GM10266 (cell line): ENCODE results near the gene CD63.

Experiments used
- DNase-seq: peaks from one replicate; pipeline ENCODE4 v3.0.0; 2012; ENCODE audit errors: extremely low spot score
- TF ChIP-seq, protein P1 (sequence below): IDR thresholded peaks from 2 replicates; pipeline ENCODE4 v1.5.1; 2012; ENCODE audit warnings: mild to moderate bottlenecking, low read depth; ENCODE audit not compliant: control insufficient read depth, insufficient read depth; ENCODE audit errors: missing control alignments

CD63 gene, protein sequence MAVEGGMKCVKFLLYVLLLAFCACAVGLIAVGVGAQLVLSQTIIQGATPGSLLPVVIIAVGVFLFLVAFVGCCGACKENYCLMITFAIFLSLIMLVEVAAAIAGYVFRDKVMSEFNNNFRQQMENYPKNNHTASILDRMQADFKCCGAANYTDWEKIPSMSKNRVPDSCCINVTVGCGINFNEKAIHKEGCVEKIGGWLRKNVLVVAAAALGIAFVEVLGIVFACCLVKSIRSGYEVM

DNA sequence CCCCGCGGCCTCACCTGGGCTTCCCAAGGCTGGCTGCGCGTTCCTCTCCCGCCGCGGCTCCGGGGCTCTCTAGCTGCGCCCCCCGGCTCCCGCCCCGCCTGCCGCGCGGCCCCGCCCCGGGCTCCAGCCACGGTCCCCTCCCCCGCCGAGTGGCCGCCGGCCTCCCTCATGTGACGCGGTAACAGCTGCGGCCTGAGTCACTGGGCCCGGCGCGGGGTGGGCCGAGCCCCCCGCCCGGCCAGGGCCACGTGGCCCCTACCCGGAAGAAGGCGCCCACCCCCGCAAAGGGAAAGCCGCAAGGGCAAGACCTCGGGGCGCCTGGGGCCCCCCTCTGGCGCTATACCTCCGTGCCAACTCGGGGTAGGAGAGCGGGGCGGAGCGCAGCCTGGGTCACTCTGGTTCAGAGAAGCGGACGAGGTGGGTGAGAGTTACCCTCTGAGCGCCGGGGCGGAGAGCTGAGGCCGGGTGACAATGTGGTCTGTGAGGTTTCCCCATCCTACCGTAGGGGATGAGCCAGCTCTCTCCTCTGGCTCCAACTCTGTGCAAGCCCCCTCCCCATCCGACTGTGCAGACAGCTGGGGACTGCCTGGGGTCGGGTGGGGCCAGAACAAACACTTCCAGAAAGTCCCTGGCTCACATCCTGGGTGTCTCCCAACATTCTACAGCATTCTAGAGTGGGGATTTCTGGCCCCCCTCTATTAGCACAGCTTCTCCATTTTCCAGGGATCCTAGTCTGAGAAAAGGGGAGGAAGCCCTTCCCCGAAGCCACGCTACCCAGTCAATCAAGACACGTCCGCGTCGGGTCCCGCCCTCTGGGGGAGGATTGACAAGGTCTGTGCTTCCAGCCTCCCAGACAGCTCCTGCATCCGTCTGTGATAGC, at the start of gene CD63:
CD63 (minus strand) TSS at position 71 of the 880 bp plus-strand sequence. CDS start 668 bp downstream, outside the sequence.
- DNase-seq = peak; percentile 96
- TF ChIP-seq, protein P1, sequence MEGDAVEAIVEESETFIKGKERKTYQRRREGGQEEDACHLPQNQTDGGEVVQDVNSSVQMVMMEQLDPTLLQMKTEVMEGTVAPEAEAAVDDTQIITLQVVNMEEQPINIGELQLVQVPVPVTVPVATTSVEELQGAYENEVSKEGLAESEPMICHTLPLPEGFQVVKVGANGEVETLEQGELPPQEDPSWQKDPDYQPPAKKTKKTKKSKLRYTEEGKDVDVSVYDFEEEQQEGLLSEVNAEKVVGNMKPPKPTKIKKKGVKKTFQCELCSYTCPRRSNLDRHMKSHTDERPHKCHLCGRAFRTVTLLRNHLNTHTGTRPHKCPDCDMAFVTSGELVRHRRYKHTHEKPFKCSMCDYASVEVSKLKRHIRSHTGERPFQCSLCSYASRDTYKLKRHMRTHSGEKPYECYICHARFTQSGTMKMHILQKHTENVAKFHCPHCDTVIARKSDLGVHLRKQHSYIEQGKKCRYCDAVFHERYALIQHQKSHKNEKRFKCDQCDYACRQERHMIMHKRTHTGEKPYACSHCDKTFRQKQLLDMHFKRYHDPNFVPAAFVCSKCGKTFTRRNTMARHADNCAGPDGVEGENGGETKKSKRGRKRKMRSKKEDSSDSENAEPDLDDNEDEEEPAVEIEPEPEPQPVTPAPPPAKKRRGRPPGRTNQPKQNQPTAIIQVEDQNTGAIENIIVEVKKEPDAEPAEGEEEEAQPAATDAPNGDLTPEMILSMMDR = peak; percentile 22

DNA sequence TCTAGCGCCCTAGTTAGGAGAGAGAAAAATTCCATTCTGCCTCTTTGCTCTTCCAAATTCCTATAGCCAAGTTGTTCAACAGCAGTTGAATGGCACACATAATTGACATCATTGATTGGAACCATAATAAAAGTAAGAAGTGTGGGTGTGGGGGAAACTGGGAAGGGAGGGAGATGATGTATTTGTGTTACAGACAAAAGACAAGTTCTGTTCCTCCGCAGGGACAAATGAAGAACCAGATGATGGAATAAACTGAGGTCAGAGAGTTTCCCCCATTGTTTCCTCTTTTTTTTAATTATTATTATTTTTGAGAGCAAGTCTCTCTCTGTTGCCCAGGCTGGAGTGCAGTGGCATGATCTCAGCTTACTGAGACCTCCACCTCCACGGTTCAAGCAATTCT, 49.0 kb upstream of the CD63 start:
- no peak for DNase-seq
- TF ChIP-seq, protein P1 = no peak

DNA sequence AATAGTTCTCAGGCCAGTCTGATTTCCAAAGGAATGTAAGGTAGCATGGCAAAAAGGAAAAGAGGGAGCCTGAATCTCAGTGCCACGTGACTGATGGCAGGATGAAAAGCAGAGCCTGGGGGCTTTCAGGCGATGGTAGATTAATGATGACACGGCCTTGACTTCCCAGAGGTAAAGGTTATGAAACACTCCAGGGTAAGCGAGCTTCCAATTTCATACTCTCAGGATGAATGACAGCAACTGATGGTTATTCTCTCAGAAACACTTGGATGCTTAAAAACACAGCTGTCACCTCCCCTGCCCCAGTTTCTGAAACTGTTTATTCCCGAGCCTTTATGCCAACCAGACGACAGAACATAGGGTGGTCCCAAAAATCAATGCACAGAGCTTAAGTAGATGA, 42.9 kb upstream of the CD63 start:
- TF ChIP-seq, protein P1 = no peak
- no peak for DNase-seq

DNA sequence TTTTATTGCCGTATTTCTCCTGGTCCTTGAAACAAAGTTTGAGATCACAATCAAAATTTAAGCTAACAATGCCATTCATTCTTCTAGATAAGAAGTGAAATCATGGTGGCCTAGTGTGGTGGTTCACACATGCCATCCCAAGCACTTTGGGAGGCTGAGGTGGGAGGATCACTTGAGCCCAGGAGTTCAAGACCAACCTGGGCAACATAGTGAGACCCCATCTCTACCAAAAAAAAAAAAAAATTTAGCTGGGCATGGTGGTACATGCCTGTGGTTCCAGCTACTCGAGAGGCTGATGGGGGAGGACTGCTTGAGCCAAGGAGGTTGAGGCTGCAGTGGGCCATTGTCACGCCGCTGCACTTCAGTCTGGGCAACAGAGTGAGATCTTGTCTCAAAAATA, 38.3 kb upstream of the CD63 start:
- DNase-seq = no peak

DNA sequence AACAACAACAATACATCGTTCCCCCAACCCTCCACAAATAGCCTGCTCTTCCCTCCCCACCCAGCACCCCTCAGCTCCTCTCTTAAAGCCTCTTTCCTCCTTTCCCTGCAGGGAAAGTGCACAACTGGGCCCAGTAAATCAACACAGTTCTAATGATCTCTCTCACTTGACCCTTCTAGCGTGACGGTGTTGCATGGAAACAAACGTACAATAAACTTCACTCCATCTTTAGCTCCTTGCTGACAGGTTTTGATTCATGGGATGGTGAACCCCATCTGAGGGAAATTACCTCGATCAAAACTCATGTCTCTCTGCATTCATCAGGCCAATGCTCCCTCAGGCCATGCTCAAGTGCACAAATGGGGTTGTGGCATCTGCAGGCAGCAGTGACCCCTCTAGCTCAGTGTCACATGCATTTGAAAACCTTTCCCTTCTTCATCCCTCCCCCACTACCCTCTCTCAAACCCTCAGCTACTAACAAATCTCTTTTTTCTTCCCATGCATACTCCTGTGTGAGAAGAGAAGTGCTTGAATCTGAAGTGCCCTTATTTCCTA, 37.0 kb upstream of the CD63 start:
- TF ChIP-seq, protein P1 = no peak
- DNase-seq = no peak

More for the DNA sequence above, 38.3 kb upstream of the CD63 start:
- TF ChIP-seq, protein P1 = no peak

DNA sequence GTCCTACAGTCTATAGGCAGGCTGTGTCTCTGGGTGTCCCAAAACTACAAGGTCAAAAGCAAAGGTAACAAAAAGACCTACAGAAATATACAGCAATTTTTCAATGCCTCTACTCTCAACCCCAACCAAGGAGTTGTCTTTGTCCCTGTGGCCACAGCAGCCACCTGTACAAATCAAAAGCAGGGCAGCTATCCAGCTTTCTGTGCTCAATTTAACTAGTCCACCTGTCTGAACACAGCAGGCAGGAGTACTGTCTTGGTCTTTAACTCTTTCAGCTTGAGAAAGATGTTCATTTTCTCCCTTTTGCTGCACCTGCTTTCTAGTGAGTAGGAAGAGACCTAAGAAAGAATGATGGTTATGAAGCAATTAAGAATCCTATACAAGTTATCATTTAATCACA, 33.8 kb upstream of the CD63 start:
- TF ChIP-seq, protein P1 = no peak
- DNase-seq = no peak
